Endothelial cell (in vitro differentiated cells): Measurements from ENCODE around the gene CRTC1. TPM values are rescaled to one million over a fixed set of nuclear protein-coding genes. Genes with fewer than 3 reads are reported as not detected.

Experiments
- DNase-seq: peaks from one replicate; pipeline ENCODE4 v3.0.0; 2021; ENCODE audit warnings: low spot score
- H3K27ac Mint-ChIP-seq: one replicate; pipeline ENCODE4 v1.8.0; 2021; ENCODE audit warnings: mixed read lengths, inconsistent platforms; ENCODE audit not compliant: unreplicated experiment
- H3K27me3 Mint-ChIP-seq: one replicate; pipeline ENCODE4 v1.8.0; 2021; ENCODE audit warnings: mild to moderate bottlenecking, moderate library complexity, mixed read lengths, inconsistent platforms; ENCODE audit not compliant: unreplicated experiment
- H3K36me3 Mint-ChIP-seq: one replicate; pipeline ENCODE4 v1.8.0; 2021; ENCODE audit warnings: mild to moderate bottlenecking, low read depth, mixed read lengths, inconsistent platforms; ENCODE audit not compliant: unreplicated experiment
- H3K4me1 Mint-ChIP-seq: one replicate; pipeline ENCODE4 v1.8.0; 2021; ENCODE audit warnings: mild to moderate bottlenecking, mixed read lengths, inconsistent platforms; ENCODE audit not compliant: unreplicated experiment
- H3K4me3 Mint-ChIP-seq: one replicate; pipeline ENCODE4 v1.8.0; 2021; ENCODE audit warnings: mild to moderate bottlenecking, mixed read lengths, inconsistent platforms; ENCODE audit not compliant: unreplicated experiment
- H3K9me3 Mint-ChIP-seq: one replicate; pipeline ENCODE4 v1.8.0; 2021; ENCODE audit warnings: mixed read lengths, inconsistent platforms; ENCODE audit not compliant: unreplicated experiment
- CTCF ChIP-seq: fragments of 200-600 bp; sonication (generic); IDR thresholded peaks from one replicate; pipeline ENCODE4 v1.5.0; 2021; ENCODE audit warnings: antibody characterized with exemption; ENCODE audit not compliant: unreplicated experiment
- total RNA-seq: library from RNA; stranded (reverse); fragmentation: NEBNext Ultra II Directional; extraction: Animal tissue kit (Norgen Biotek cat#: 25700); gene quantifications from one replicate; pipeline ENCODE4 v1.2.1, GENCODE V29; 2021; ENCODE audit not compliant: unreplicated experiment

Gene CRTC1
- total RNA-seq, 1 donor from 2014 or later = 17.5 TPM

DNA sequence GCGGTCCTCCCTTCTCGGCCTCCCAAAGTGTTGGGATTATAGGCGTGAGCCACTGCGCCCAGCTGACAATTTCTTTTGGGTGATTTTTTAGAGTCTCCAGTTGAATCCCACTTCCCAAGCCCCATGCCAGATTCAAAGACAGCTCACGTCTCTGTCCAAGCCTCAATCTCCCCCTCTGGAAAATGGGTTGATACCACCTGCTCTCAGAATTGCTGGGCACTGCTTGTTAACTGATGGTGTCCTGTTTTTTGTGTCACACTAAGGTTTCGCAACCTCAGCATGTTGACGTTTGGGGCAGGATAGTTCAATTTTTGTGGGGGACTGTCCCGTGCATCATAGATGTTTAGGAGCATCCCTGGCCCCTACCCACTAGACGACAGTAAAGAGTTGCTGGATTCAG is 134.1 kb downstream of the CRTC1 start:
- TF ChIP-seq CTCF = no peak
- no peak overlapping the region for H3K27ac Mint-ChIP-seq
- H3K36me3 Mint-ChIP-seq = no peaks in the 10 kb centered on the region
- H3K4me3 Mint-ChIP-seq = no peak overlapping the region
- no peaks in the 10 kb centered on the region for H3K9me3 Mint-ChIP-seq
- H3K27me3 Mint-ChIP-seq = peaks cover 3% of the 10 kb centered on the region
- H3K4me1 Mint-ChIP-seq = no peaks in the 10 kb centered on the region
- DNase-seq = no peak

- no peak for DNase-seq
- Mint-ChIP-seq H3K27ac (no peak overlapping the region), H3K9me3 (no peaks in the 10 kb centered on the region), H3K4me3 (no peak overlapping the region), H3K36me3 (peaks cover 5% of the 10 kb centered on the region), H3K27me3 (peaks cover 2% of the 10 kb centered on the region), H3K4me1 (peaks cover 12% of the 10 kb centered on the region)
- TF ChIP-seq CTCF = no peak
Observed at GRCh38 chr19:18828786-18829185, 145.3 kb downstream of the CRTC1 start.

- peak overlapping the region; percentile 47 for H3K4me3 Mint-ChIP-seq
- no peak for TF ChIP-seq CTCF
- H3K4me1 Mint-ChIP-seq = peaks cover 22% of the 10 kb centered on the region
- H3K9me3 Mint-ChIP-seq = no peaks in the 10 kb centered on the region
- H3K27me3 Mint-ChIP-seq = peaks cover 2% of the 10 kb centered on the region
- no peak for DNase-seq
- peaks cover 13% of the 10 kb centered on the region for H3K36me3 Mint-ChIP-seq
- no peak overlapping the region for H3K27ac Mint-ChIP-seq
Observed at GRCh38 chr19:18830488-18830887, 147.0 kb downstream of the CRTC1 start.

GRCh38 chr19:18831524-18832305 is 148.2 kb downstream of the CRTC1 start, which contains the start of gene UPF1:
TSS of gene UPF1 (plus strand) at chr19:18831959. CDS start at chr19:18832210, 251 bp downstream.
- Mint-ChIP-seq H3K27ac (peak within 1 kb of the TSS; percentile 77), H3K4me1 (peaks cover 27% of the 10 kb centered on the region), H3K27me3 (peaks cover 2% of the 10 kb centered on the region), H3K4me3 (peak within 1 kb of the TSS; percentile 98), H3K36me3 (peaks cover 13% of the 10 kb centered on the region), H3K9me3 (no peaks in the 10 kb centered on the region)
- TF ChIP-seq CTCF = no peak
- peak; percentile 96 for DNase-seq

Other genes starting within 250 kb of the CRTC1 start
- 68.5 TPM for gene ISYNA1, start 245.5 kb upstream of the CRTC1 start, total RNA-seq
- 11.0 TPM for gene ELL, start 161.6 kb upstream of the CRTC1 start, total RNA-seq
- 229 TPM for gene FKBP8, start 140.1 kb upstream of the CRTC1 start, total RNA-seq
- gene KXD1, start 125.8 kb upstream of the CRTC1 start, total RNA-seq = 105 TPM
- 1,465 TPM for gene UBA52, start 111.8 kb upstream of the CRTC1 start, total RNA-seq
- 88.8 TPM for gene REX1BD, start 94.9 kb upstream of the CRTC1 start, total RNA-seq
- gene CRLF1, start 76.9 kb upstream of the CRTC1 start, total RNA-seq = 0.74 TPM
- 0.15 TPM for gene TMEM59L, start 70.8 kb upstream of the CRTC1 start, total RNA-seq
- 5.1 TPM for gene KLHL26, start 46.7 kb upstream of the CRTC1 start, total RNA-seq
- gene COMP, start 107.6 kb downstream of the CRTC1 start, total RNA-seq = not detected
- 69.8 TPM for gene UPF1, start 148.3 kb downstream of the CRTC1 start, total RNA-seq
- gene CERS1, start 212.5 kb downstream of the CRTC1 start, total RNA-seq = 15.7 TPM
- gene COPE, start 235.7 kb downstream of the CRTC1 start, total RNA-seq = 213 TPM
- 33.7 TPM for gene DDX49, start 236.0 kb downstream of the CRTC1 start, total RNA-seq